Osteoblast (primary cell): ENCODE results near the gene UMODL1. TPM values are rescaled to one million over a fixed set of nuclear protein-coding genes. Genes with fewer than 3 reads are reported as not detected.

ENCODE experiments used
- DNase-seq: peaks from one replicate; pipeline ENCODE4 v3.0.0; 2011; ENCODE audit warnings: low spot score, mixed read lengths; ENCODE audit not compliant: insufficient read length; ENCODE audit errors: missing footprints
- H2AFZ ChIP-seq: 2 replicates; pipeline ENCODE4 v1.6.0; 2011; ENCODE audit warnings: mild to moderate bottlenecking, low read length
- H3K27ac ChIP-seq: 2 replicates; pipeline ENCODE4 v1.5.1; 2011; ENCODE audit warnings: mild to moderate bottlenecking, low read depth, low read length, moderate library complexity
- H3K27me3 ChIP-seq: 2 replicates; pipeline ENCODE4 v1.6.0; 2012; ENCODE audit warnings: mild to moderate bottlenecking, control low read depth, inconsistent platforms, low read length, moderate library complexity; ENCODE audit not compliant: insufficient read depth
- H3K36me3 ChIP-seq: 2 replicates; pipeline ENCODE4 v1.5.1; 2011; ENCODE audit warnings: mild to moderate bottlenecking, low read length, control low read depth, moderate library complexity; ENCODE audit not compliant: insufficient read depth
- H3K4me1 ChIP-seq: 2 replicates; pipeline ENCODE4 v1.5.1; 2011; ENCODE audit warnings: mild to moderate bottlenecking, low read length, control low read depth, moderate library complexity; ENCODE audit not compliant: insufficient read depth
- H3K4me2 ChIP-seq: 2 replicates; pipeline ENCODE4 v1.6.0; 2011; ENCODE audit warnings: mild to moderate bottlenecking, low read length; ENCODE audit not compliant: insufficient read depth
- H3K4me3 ChIP-seq: fragments of 200-600 bp; sonication (generic); 3 replicates; pipeline ENCODE4 v1.5.1; 2012; ENCODE audit warnings: mild to moderate bottlenecking, low read length, inconsistent platforms; ENCODE audit not compliant: insufficient read depth
- H3K79me2 ChIP-seq: 2 replicates; pipeline ENCODE4 v1.6.0; 2012; ENCODE audit warnings: mild to moderate bottlenecking, low read length, control low read depth, inconsistent platforms; ENCODE audit not compliant: insufficient read depth
- H3K9me3 ChIP-seq: 2 replicates; pipeline ENCODE4 v1.5.1; 2011; ENCODE audit warnings: low read depth, low read length, control low read depth
- H4K20me1 ChIP-seq: 2 replicates; pipeline ENCODE4 v1.6.0; 2012; ENCODE audit warnings: mild to moderate bottlenecking, low read length, control low read depth; ENCODE audit not compliant: insufficient read depth
- total RNA-seq: library from RNA; depleted of rRNA; stranded (reverse); fragments of >200 nt; gene quantifications from 2 replicates; pipeline ENCODE4 v1.2.3, GENCODE V29; 2012
- TF ChIP-seq, protein P1 (sequence below): IDR thresholded peaks from 2 replicates; pipeline ENCODE4 v1.5.1; 2011; ENCODE audit warnings: mild to moderate bottlenecking, low read depth, low read length, moderate library complexity; ENCODE audit errors: extremely low read depth

UMODL1 gene
- total RNA-seq, 1 donor = not detected

DNA sequence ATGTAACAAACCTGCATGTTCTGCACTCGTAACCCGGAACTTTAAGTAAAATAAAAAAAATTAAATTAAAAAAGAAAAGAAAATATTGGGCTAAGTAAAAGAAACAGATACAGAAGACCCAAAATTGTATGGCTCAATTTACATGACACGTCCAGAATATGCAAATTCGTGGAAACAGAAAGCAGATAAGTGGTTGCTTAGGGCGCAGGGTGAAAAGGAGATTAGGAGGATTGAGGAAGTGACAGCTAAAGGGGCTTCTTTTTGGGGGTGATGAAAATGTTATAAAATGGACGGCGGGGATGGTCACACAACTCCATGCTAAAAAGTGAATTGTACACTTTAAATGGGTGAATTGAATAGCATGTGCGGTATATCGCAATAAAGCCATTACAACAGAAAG, 33.6 kb upstream of the UMODL1 start:
- TF ChIP-seq, protein P1, sequence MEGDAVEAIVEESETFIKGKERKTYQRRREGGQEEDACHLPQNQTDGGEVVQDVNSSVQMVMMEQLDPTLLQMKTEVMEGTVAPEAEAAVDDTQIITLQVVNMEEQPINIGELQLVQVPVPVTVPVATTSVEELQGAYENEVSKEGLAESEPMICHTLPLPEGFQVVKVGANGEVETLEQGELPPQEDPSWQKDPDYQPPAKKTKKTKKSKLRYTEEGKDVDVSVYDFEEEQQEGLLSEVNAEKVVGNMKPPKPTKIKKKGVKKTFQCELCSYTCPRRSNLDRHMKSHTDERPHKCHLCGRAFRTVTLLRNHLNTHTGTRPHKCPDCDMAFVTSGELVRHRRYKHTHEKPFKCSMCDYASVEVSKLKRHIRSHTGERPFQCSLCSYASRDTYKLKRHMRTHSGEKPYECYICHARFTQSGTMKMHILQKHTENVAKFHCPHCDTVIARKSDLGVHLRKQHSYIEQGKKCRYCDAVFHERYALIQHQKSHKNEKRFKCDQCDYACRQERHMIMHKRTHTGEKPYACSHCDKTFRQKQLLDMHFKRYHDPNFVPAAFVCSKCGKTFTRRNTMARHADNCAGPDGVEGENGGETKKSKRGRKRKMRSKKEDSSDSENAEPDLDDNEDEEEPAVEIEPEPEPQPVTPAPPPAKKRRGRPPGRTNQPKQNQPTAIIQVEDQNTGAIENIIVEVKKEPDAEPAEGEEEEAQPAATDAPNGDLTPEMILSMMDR = no peak
- no peak overlapping the region for H3K4me2 ChIP-seq
- H3K27ac ChIP-seq = no peak overlapping the region
- H3K4me3 ChIP-seq = no peak overlapping the region
- no peaks in the 10 kb centered on the region for H3K36me3 ChIP-seq
- H2AFZ ChIP-seq = no peak overlapping the region
- no peaks in the 10 kb centered on the region for H3K9me3 ChIP-seq
- peak; percentile 19 for DNase-seq
- H4K20me1 ChIP-seq = no peaks in the 10 kb centered on the region
- H3K4me1 ChIP-seq = peaks cover 28% of the 10 kb centered on the region
- no peaks in the 10 kb centered on the region for H3K27me3 ChIP-seq
- H3K79me2 ChIP-seq = no peaks in the 10 kb centered on the region

DNA sequence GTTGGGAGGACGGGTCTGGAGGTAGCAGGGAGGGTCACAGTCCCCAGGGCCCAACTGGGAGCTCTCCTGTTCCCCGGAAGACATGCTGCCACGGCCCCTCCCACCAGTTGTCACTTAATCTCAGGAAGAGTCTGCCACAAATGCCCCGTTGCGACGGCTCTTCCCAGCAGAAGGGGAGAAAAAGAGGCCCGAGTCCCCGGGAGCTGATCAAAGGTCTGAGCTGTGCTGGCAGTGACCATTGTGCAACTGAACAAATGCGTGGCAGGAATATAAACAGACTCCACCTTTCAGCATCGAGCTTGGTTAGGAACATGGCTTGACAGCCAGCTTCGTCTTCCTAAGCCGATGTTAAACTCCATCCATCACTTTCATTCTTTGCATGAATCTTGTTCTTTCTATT, 33.2 kb upstream of the UMODL1 start:
- Histone ChIP-seq H3K4me1 (peaks cover 28% of the 10 kb centered on the region), H3K9me3 (no peaks in the 10 kb centered on the region), H3K79me2 (no peaks in the 10 kb centered on the region), H3K36me3 (no peaks in the 10 kb centered on the region), H3K27ac (no peak overlapping the region), H2AFZ (no peak overlapping the region), H4K20me1 (no peaks in the 10 kb centered on the region), H3K27me3 (no peaks in the 10 kb centered on the region), H3K4me3 (no peak overlapping the region), H3K4me2 (no peak overlapping the region)
- TF ChIP-seq, protein P1 = no peak
- no peak for DNase-seq

GRCh38 chr21:42038393-42038792, 32.7 kb upstream of the UMODL1 start:
- Histone ChIP-seq H2AFZ (no peak overlapping the region), H3K4me3 (no peak overlapping the region), H3K27me3 (no peaks in the 10 kb centered on the region), H3K9me3 (no peaks in the 10 kb centered on the region), H3K79me2 (no peaks in the 10 kb centered on the region), H3K4me1 (peaks cover 28% of the 10 kb centered on the region), H3K36me3 (no peaks in the 10 kb centered on the region), H3K4me2 (no peak overlapping the region), H4K20me1 (no peaks in the 10 kb centered on the region), H3K27ac (no peak overlapping the region)
- no peak for DNase-seq
- TF ChIP-seq, protein P1 = no peak

- H3K79me2 ChIP-seq = no peaks in the 10 kb centered on the region
- H3K4me2 ChIP-seq = peak overlapping the region; percentile 53
- H3K4me3 ChIP-seq = no peak overlapping the region
- H3K27me3 ChIP-seq = no peaks in the 10 kb centered on the region
- peak overlapping the region; percentile 99 for H3K27ac ChIP-seq
- no peak overlapping the region for H2AFZ ChIP-seq
- peaks cover 28% of the 10 kb centered on the region for H3K4me1 ChIP-seq
- TF ChIP-seq, protein P1 = no peak
- DNase-seq = no peak
- no peaks in the 10 kb centered on the region for H4K20me1 ChIP-seq
- H3K9me3 ChIP-seq = no peaks in the 10 kb centered on the region
- no peaks in the 10 kb centered on the region for H3K36me3 ChIP-seq
Measured at GRCh38 chr21:42038826-42039425, 32.2 kb upstream of the UMODL1 start.
